Type B pancreatic cell (in vitro differentiated cells): Measurements from ENCODE around the gene BAMBI. TPM values are rescaled to one million over a fixed set of nuclear protein-coding genes. Genes with fewer than 3 reads are reported as not detected.

Experiments used
- DNase-seq: peaks from one replicate; pipeline ENCODE4 v3.0.0; 2021; ENCODE audit warnings: mixed read lengths; ENCODE audit not compliant: unreplicated experiment; ENCODE audit errors: extremely low spot score
- H3K27ac Mint-ChIP-seq: 2 replicates; pipeline ENCODE4 v1.8.0; 2021; ENCODE audit warnings: mild to moderate bottlenecking, mixed read lengths
- H3K27me3 Mint-ChIP-seq: 2 replicates; pipeline ENCODE4 v1.8.0; 2021; ENCODE audit warnings: mixed read lengths
- H3K36me3 Mint-ChIP-seq: 2 replicates; pipeline ENCODE4 v1.8.0; 2021; ENCODE audit warnings: mixed read lengths
- H3K4me1 Mint-ChIP-seq: one replicate; pipeline ENCODE4 v1.8.0; 2021; ENCODE audit warnings: mixed read lengths; ENCODE audit not compliant: unreplicated experiment
- H3K4me3 Mint-ChIP-seq: 2 replicates; pipeline ENCODE4 v1.8.0; 2021; ENCODE audit warnings: mild to moderate bottlenecking, mixed read lengths
- H3K9me3 Mint-ChIP-seq: 2 replicates; pipeline ENCODE4 v1.8.0; 2021; ENCODE audit warnings: mixed read lengths
- CTCF ChIP-seq: fragments of 200-600 bp; sonication (generic); conservative IDR thresholded peaks from 2 replicates; pipeline ENCODE4 v1.5.0; 2021; ENCODE audit warnings: antibody characterized with exemption, mild to moderate bottlenecking
- total RNA-seq: library from RNA; stranded (reverse); gene quantifications from 2 replicates; pipeline ENCODE4 v1.2.1, GENCODE V29; 2021; ENCODE audit warnings: low replicate concordance

BAMBI gene
- total RNA-seq, 1 donor from 2014 or later: 57.3 TPM

GRCh38 chr10:28666751-28667467 lies 10.4 kb upstream of the BAMBI start:
- no peak for TF ChIP-seq CTCF
- no peak for DNase-seq
- Mint-ChIP-seq H3K36me3 (no peaks in the 10 kb centered on the region), H3K4me1 (peaks cover 38% of the 10 kb centered on the region), H3K27me3 (peaks cover 34% of the 10 kb centered on the region), H3K27ac (peak overlapping the region; percentile 83), H3K4me3 (peak overlapping the region; percentile 93), H3K9me3 (peaks cover 6% of the 10 kb centered on the region)

GRCh38 chr10:28668363-28669226 lies 8.7 kb upstream of the BAMBI start:
- Mint-ChIP-seq H3K27me3 (peaks cover 34% of the 10 kb centered on the region), H3K27ac (peak overlapping the region; percentile 85), H3K9me3 (peaks cover 6% of the 10 kb centered on the region), H3K4me1 (peaks cover 38% of the 10 kb centered on the region), H3K4me3 (peak overlapping the region; percentile 93), H3K36me3 (no peaks in the 10 kb centered on the region)
- no peak for TF ChIP-seq CTCF
- peak; percentile 78 for DNase-seq

GRCh38 chr10:28669227-28670173 lies 7.8 kb upstream of the BAMBI start:
- no peak for TF ChIP-seq CTCF
- Mint-ChIP-seq H3K4me1 (peaks cover 33% of the 10 kb centered on the region), H3K9me3 (peaks cover 6% of the 10 kb centered on the region), H3K4me3 (peak overlapping the region; percentile 93), H3K27me3 (peaks cover 34% of the 10 kb centered on the region), H3K27ac (peak overlapping the region; percentile 85), H3K36me3 (no peaks in the 10 kb centered on the region)
- DNase-seq: no peak

GRCh38 chr10:28674782-28675181 lies 2.5 kb upstream of the BAMBI start:
- Mint-ChIP-seq H3K4me1 (peaks cover 14% of the 10 kb centered on the region), H3K4me3 (no peak overlapping the region), H3K36me3 (peaks cover 1% of the 10 kb centered on the region), H3K9me3 (peaks cover 2% of the 10 kb centered on the region), H3K27me3 (peaks cover 25% of the 10 kb centered on the region), H3K27ac (no peak overlapping the region)
- TF ChIP-seq CTCF: no peak
- DNase-seq: no peak

- TF ChIP-seq CTCF: no peak
- H3K27ac Mint-ChIP-seq: peak overlapping the region; percentile 75
- DNase-seq: no peak
- peak overlapping the region; percentile 88 for H3K4me3 Mint-ChIP-seq
- H3K9me3 Mint-ChIP-seq: no peaks in the 10 kb centered on the region
- H3K27me3 Mint-ChIP-seq: peaks cover 20% of the 10 kb centered on the region
- H3K4me1 Mint-ChIP-seq: peaks cover 25% of the 10 kb centered on the region
- H3K36me3 Mint-ChIP-seq: peaks cover 10% of the 10 kb centered on the region
Measured at GRCh38 chr10:28676326-28676967, 874 bp upstream of the BAMBI start.
